Erythroblast (primary cell): ENCODE results near the gene GALNT11.

Experiments used
- GATA1 ChIP-seq: IDR thresholded peaks from 2 replicates; pipeline ENCODE4 v1.6.1; 2011; ENCODE audit warnings: low read depth, mild to moderate bottlenecking, control low read depth, low read length, moderate library complexity
- POLR2A ChIP-seq: IDR thresholded peaks from 2 replicates; pipeline ENCODE4 v1.6.1; 2011; ENCODE audit warnings: mild to moderate bottlenecking, low read length

- TF ChIP-seq POLR2A (no peak), GATA1 (no peak)
These were observed 70.3 kb downstream of the GALNT11 start for GRCh38 chr7:152095771-152096170.
